ENCODE data around the gene AMFR. TPM values are rescaled to one million over a fixed set of nuclear protein-coding genes. Genes with fewer than 3 reads are reported as not detected.

The AMFR gene
- total RNA-seq, 1 experiment from 2014 or later, result 31.7 TPM

DNA sequence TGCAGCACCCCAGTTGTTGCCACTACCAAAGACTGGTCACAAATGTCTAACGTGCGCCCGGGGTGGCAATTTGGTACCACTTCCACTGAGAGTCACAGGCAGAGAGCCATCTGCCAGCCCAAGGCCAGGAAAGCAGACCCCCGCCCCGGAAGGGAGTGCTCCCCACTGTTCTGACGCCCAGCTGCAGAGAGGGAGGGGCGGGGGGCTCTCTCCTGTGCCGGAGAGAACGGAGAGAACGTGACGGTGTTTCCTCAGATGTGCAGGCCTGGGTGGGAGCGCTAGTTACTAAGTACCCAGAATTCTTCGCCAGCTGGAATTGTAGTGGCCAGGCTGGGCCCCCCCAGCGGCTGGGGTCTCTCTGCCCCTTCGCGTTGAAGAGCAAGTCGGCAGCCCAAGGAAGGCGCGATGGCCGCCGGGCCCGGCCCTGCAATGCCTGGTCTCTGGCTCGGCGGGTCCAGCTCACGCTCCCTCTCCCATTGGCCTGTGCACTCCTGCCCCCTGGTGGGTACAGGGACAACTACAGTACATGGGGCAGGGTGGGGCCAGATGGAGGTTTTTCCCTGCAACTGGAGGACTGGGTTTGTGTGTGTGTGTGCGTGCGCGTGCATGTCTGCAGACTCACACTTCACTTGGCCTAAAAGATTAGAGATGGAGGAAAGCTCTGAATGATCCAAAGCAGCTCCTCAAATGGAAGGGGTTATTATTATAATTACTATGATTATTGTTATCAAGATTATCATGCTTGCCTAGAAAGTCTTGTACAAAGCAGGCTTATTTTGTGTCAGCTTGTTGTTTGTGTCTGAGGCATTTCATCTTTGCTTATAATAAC is 107.1 kb downstream of the AMFR start (continued):
- TF ChIP-seq PRDM15 (CRISPR knock-in tag; IDR thresholded peaks at IDR 0.05), result no peak
- no peak for TF ChIP-seq SMAD3 (CRISPR knock-in tag; IDR thresholded peaks at IDR 0.05; ENCODE audit: borderline replicate concordance)
- no peak for TF ChIP-seq ZNF423 (CRISPR knock-in tag; IDR thresholded peaks at IDR 0.05)
- TF ChIP-seq E2F1 (CRISPR knock-in tag; IDR thresholded peaks at IDR 0.05), result no peak
- peak; percentile 83 for TF ChIP-seq ZNF263 (CRISPR knock-in tag; IDR thresholded peaks at IDR 0.05; ENCODE audit: low read depth)
- TF ChIP-seq SP1 (CRISPR knock-in tag; conservative IDR thresholded peaks at IDR 0.05), result peak; percentile 41; the same call in 1 of the 2 replicates
- TF ChIP-seq ZNF121 (CRISPR knock-in tag; IDR thresholded peaks at IDR 0.05), result peak; percentile 81
- TF ChIP-seq, protein P1, sequence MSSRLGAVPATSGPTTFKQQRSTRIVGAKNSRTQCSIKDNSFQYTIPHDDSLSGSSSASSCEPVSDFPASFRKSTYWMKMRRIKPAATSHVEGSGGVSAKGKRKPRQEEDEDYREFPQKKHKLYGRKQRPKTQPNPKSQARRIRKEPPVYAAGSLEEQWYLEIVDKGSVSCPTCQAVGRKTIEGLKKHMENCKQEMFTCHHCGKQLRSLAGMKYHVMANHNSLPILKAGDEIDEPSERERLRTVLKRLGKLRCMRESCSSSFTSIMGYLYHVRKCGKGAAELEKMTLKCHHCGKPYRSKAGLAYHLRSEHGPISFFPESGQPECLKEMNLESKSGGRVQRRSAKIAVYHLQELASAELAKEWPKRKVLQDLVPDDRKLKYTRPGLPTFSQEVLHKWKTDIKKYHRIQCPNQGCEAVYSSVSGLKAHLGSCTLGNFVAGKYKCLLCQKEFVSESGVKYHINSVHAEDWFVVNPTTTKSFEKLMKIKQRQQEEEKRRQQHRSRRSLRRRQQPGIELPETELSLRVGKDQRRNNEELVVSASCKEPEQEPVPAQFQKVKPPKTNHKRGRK (CRISPR knock-in tag; IDR thresholded peaks at IDR 0.05; ENCODE audit: borderline replicate concordance), result no peak

GRCh38 chr16:56316545-56316944 is 108.8 kb downstream of the AMFR start:
- H3K4me3 Mint-ChIP-seq, result no peak overlapping the region
- H3K27ac Mint-ChIP-seq, result no peak overlapping the region
- POLR2A ChIA-PET, result interaction anchor here (0.6 kb wide), 1 partner anchor 915 kb away, joined by 3 read pairs; no protein-coding TSS in a partner anchor
- DNase-seq (ENCODE audit: low spot score) (peak; percentile 30), ATAC-seq (0 out of 2 replicates have a peak, but pooled peaks have one; percentile 9)
- peaks cover 9% of the 10 kb centered on the region for H3K27me3 Mint-ChIP-seq (ENCODE audit: low read depth)
- TF ChIP-seq EMX1 (CRISPR knock-in tag; IDR thresholded peaks at IDR 0.05) (no peak), ESRRA (CRISPR knock-in tag; IDR thresholded peaks at IDR 0.05; ENCODE audit: borderline replicate concordance) (no peak), FOXK1 (CRISPR knock-in tag; IDR thresholded peaks at IDR 0.05) (no peak), SP1 (CRISPR knock-in tag; conservative IDR thresholded peaks at IDR 0.05) (no peak), JAZF1 (CRISPR knock-in tag; IDR thresholded peaks at IDR 0.05) (no peak), MLX (CRISPR knock-in tag; IDR thresholded peaks at IDR 0.05) (no peak), ZNF232 (CRISPR knock-in tag; IDR thresholded peaks at IDR 0.05) (no peak)
- TF ChIP-seq, protein P2, sequence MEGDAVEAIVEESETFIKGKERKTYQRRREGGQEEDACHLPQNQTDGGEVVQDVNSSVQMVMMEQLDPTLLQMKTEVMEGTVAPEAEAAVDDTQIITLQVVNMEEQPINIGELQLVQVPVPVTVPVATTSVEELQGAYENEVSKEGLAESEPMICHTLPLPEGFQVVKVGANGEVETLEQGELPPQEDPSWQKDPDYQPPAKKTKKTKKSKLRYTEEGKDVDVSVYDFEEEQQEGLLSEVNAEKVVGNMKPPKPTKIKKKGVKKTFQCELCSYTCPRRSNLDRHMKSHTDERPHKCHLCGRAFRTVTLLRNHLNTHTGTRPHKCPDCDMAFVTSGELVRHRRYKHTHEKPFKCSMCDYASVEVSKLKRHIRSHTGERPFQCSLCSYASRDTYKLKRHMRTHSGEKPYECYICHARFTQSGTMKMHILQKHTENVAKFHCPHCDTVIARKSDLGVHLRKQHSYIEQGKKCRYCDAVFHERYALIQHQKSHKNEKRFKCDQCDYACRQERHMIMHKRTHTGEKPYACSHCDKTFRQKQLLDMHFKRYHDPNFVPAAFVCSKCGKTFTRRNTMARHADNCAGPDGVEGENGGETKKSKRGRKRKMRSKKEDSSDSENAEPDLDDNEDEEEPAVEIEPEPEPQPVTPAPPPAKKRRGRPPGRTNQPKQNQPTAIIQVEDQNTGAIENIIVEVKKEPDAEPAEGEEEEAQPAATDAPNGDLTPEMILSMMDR (IDR thresholded peaks at IDR 0.05), result no peak
- TF ChIP-seq, protein P3, sequence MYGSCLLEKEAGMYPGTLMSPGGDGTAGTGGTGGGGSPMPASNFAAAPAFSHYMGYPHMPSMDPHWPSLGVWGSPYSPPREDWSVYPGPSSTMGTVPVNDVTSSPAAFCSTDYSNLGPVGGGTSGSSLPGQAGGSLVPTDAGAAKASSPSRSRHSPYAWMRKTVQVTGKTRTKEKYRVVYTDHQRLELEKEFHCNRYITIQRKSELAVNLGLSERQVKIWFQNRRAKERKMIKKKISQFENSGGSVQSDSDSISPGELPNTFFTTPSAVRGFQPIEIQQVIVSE (CRISPR knock-in tag; IDR thresholded peaks at IDR 0.05; ENCODE audit: borderline replicate concordance), result no peak
- TF ChIP-seq, protein P4, sequence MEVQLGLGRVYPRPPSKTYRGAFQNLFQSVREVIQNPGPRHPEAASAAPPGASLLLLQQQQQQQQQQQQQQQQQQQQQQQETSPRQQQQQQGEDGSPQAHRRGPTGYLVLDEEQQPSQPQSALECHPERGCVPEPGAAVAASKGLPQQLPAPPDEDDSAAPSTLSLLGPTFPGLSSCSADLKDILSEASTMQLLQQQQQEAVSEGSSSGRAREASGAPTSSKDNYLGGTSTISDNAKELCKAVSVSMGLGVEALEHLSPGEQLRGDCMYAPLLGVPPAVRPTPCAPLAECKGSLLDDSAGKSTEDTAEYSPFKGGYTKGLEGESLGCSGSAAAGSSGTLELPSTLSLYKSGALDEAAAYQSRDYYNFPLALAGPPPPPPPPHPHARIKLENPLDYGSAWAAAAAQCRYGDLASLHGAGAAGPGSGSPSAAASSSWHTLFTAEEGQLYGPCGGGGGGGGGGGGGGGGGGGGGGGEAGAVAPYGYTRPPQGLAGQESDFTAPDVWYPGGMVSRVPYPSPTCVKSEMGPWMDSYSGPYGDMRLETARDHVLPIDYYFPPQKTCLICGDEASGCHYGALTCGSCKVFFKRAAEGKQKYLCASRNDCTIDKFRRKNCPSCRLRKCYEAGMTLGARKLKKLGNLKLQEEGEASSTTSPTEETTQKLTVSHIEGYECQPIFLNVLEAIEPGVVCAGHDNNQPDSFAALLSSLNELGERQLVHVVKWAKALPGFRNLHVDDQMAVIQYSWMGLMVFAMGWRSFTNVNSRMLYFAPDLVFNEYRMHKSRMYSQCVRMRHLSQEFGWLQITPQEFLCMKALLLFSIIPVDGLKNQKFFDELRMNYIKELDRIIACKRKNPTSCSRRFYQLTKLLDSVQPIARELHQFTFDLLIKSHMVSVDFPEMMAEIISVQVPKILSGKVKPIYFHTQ (CRISPR knock-in tag; IDR thresholded peaks at IDR 0.05), result no peak
- CTCF ChIA-PET, result interaction anchor here (1.2 to 4.0 kb wide), 4 partner anchors 10 to 39 kb away, joined by 3 to 17 read pairs (median 4); no protein-coding TSS in a partner anchor
- H3K36me3 Mint-ChIP-seq, result no peaks in the 10 kb centered on the region
- H3K4me1 Mint-ChIP-seq, result peaks cover 5% of the 10 kb centered on the region
- no peaks in the 10 kb centered on the region for H3K9me3 Mint-ChIP-seq

Measured in WTC11 (cell line).